Astrocyte of the hippocampus (primary cell): ENCODE results near the gene NISCH.

Experiments
- DNase-seq: peaks from one replicate; pipeline ENCODE4 v3.0.0; 2011; ENCODE audit warnings: low read depth, low spot score

Gene NISCH

GRCh38 chr3:52435246-52436101 is 19.9 kb upstream of the NISCH start:
- DNase-seq: no peak

- DNase-seq: no peak
Measured at GRCh38 chr3:52436500-52437149, 18.8 kb upstream of the NISCH start.

GRCh38 chr3:52437326-52438103 is 17.9 kb upstream of the NISCH start:
- DNase-seq: no peak

GRCh38 chr3:52438104-52438376 is 17.4 kb upstream of the NISCH start:
- DNase-seq: no peak

GRCh38 chr3:52438579-52439425 is 16.6 kb upstream of the NISCH start:
- no peak for DNase-seq

- no peak for DNase-seq
Measured at GRCh38 chr3:52439426-52440248, 15.8 kb upstream of the NISCH start.

- no peak for DNase-seq
Measured at GRCh38 chr3:52440249-52440551, 15.2 kb upstream of the NISCH start.

GRCh38 chr3:52440671-52441070 is 14.7 kb upstream of the NISCH start:
- no peak for DNase-seq

GRCh38 chr3:52441091-52441771 is 14.2 kb upstream of the NISCH start:
- no peak for DNase-seq

- no peak for DNase-seq
Measured at GRCh38 chr3:52441772-52442332, 13.6 kb upstream of the NISCH start.

- DNase-seq: no peak
Measured at GRCh38 chr3:52442409-52443267, 12.8 kb upstream of the NISCH start.

- no peak for DNase-seq
Measured at GRCh38 chr3:52443268-52443610, 12.2 kb upstream of the NISCH start.

GRCh38 chr3:52443791-52444687 is 11.4 kb upstream of the NISCH start:
- no peak for DNase-seq

- peak; percentile 77 for DNase-seq
Measured at GRCh38 chr3:52444860-52445793, 10.3 kb upstream of the NISCH start, which contains the start of gene SEMA3G. Gene SEMA3G (minus strand): TSS chr3:52445103. CDS start chr3:52445027, 76 bp downstream.

GRCh38 chr3:52446042-52446441 is 9.4 kb upstream of the NISCH start:
- DNase-seq: no peak

- peak; percentile 68 for DNase-seq
Measured at GRCh38 chr3:52446631-52447511, 8.5 kb upstream of the NISCH start.
